Measurements from ENCODE around the gene GPR15. TPM values are rescaled to one million over a fixed set of nuclear protein-coding genes. Genes with fewer than 3 reads are reported as not detected.

GPR15 gene
- total RNA-seq, 1 experiment from 2014 or later = not detected

GRCh38 chr3:98519351-98519750, 12.4 kb upstream of the GPR15 start:
- Histone ChIP-seq H2BK20ac (ENCODE audit: low read depth, low read length, poor library complexity, severe bottlenecking) (no peak overlapping the region), H2BK5ac (ENCODE audit: insufficient read length, low read length) (no peak overlapping the region), H3K4ac (ENCODE audit: low read depth, low read length) (no peak overlapping the region), H2AFZ (ENCODE audit: low read length) (no peak overlapping the region), H3K79me1 (ENCODE audit: insufficient read depth, low read depth, low read length, poor library complexity, severe bottlenecking) (no peaks in the 10 kb centered on the region), H3K56ac (ENCODE audit: insufficient read length, low read depth, low read length) (no peak overlapping the region), H2BK12ac (ENCODE audit: insufficient read length, low read depth, low read length) (no peak overlapping the region), H3K23ac (ENCODE audit: insufficient read length, low read depth, low read length) (no peak overlapping the region), H3K27me3 (ENCODE audit: insufficient read depth, low read length) (no peaks in the 10 kb centered on the region), H3K9me3 (ENCODE audit: control insufficient read depth, low read depth, low read length) (no peaks in the 10 kb centered on the region), H4K8ac (replicated peaks; ENCODE audit: insufficient read length, low read depth, low read length) (no peak overlapping the region), H3K9ac (ENCODE audit: extremely low read depth, insufficient read length, low read length) (no peak overlapping the region), H3K79me2 (ENCODE audit: insufficient read depth, low read length) (peaks cover 11% of the 10 kb centered on the region; the same call in 1 of the 2 replicates), H3K4me1 (ENCODE audit: insufficient read depth, low read length) (peaks cover 2% of the 10 kb centered on the region), H4K20me1 (ENCODE audit: control insufficient read depth, insufficient read depth, insufficient read length) (no peaks in the 10 kb centered on the region), H2AK5ac (ENCODE audit: insufficient read length, low read length) (no peak overlapping the region), H3T11ph (ENCODE audit: low read length) (no peak overlapping the region), H3K18ac (ENCODE audit: insufficient read length, low read depth, low read length) (no peak overlapping the region), H2BK120ac (ENCODE audit: low read depth, low read length, poor library complexity, severe bottlenecking) (no peak overlapping the region), H3K23me2 (ENCODE audit: insufficient read length, low read depth, low read length, poor library complexity, severe bottlenecking) (peaks cover 9% of the 10 kb centered on the region), H3K14ac (ENCODE audit: insufficient read depth, low read length) (no peak overlapping the region), H4K91ac (ENCODE audit: insufficient read length, low read depth, low read length) (no peak overlapping the region), H4K5ac (ENCODE audit: insufficient read length, low read depth, low read length) (no peak overlapping the region), H3K27ac (ENCODE audit: insufficient read length, low read depth, low read length) (no peak overlapping the region), H3K4me2 (ENCODE audit: insufficient read depth, insufficient read length, low read length) (no peak overlapping the region), H2BK15ac (ENCODE audit: low read depth, low read length) (no peak overlapping the region)
- no peaks in the 10 kb centered on the region for H3K9me3 Mint-ChIP-seq
- DNase-seq = no peak
- no CpG with 5 or more reads among the region's 1 CpG for WGBS (ENCODE audit: extremely low coverage, insufficient read length, low lambda C conversion rate)
- peak overlapping the region in 1 of 3 experiments; percentile 60; a peak in 1 of 7 replicates for H3K27ac Mint-ChIP-seq
- no peaks in the 10 kb centered on the region for H3K27me3 Mint-ChIP-seq (ENCODE audit: low read depth)
- peaks cover 17 to 52% (median 43%) of the 10 kb centered on the region in 3 experiments for H3K36me3 Mint-ChIP-seq (ENCODE audit: insufficient read depth in 1 of 3, low read depth in 3 of 3)
- TF ChIP-seq, protein P1, sequence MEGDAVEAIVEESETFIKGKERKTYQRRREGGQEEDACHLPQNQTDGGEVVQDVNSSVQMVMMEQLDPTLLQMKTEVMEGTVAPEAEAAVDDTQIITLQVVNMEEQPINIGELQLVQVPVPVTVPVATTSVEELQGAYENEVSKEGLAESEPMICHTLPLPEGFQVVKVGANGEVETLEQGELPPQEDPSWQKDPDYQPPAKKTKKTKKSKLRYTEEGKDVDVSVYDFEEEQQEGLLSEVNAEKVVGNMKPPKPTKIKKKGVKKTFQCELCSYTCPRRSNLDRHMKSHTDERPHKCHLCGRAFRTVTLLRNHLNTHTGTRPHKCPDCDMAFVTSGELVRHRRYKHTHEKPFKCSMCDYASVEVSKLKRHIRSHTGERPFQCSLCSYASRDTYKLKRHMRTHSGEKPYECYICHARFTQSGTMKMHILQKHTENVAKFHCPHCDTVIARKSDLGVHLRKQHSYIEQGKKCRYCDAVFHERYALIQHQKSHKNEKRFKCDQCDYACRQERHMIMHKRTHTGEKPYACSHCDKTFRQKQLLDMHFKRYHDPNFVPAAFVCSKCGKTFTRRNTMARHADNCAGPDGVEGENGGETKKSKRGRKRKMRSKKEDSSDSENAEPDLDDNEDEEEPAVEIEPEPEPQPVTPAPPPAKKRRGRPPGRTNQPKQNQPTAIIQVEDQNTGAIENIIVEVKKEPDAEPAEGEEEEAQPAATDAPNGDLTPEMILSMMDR (conservative IDR thresholded peaks at IDR 0.05) = no peak
- peaks cover 24 to 36% of the 10 kb centered on the region in 2 experiments for H3K4me1 Mint-ChIP-seq
- H3K4me3 Mint-ChIP-seq = no peak overlapping the region; a peak in 1 of 5 replicates
